GM13977 (cell line): ENCODE results near the gene CYP26B1.

Source experiments
- DNase-seq: peaks from one replicate; pipeline ENCODE4 v3.0.0; 2012; ENCODE audit warnings: low spot score
- CTCF ChIP-seq: IDR thresholded peaks from 2 replicates; pipeline ENCODE4 v1.5.1; 2012; ENCODE audit warnings: mild to moderate bottlenecking, control low read depth; ENCODE audit not compliant: insufficient read depth; ENCODE audit errors: extremely low read depth, missing control alignments
- in situ Hi-C: fragments of 300-500 bp; cut with MboI; formaldehyde crosslinking; loops from one replicate; pipeline ENCODE4 v1.12.0; 2022; ENCODE audit warnings: low sequenced_read_pairs, low pct_unique_long_range_greater_than_20kb, mixed read lengths, inconsistent platforms; ENCODE audit not compliant: unreplicated experiment

CYP26B1 gene

GRCh38 chr2:72136331-72136730 is 11.3 kb downstream of the CYP26B1 start:
- no peak for DNase-seq
- in situ Hi-C loops, result no loop called here
- TF ChIP-seq CTCF, result no peak

- no peak for DNase-seq
- no peak for TF ChIP-seq CTCF
- in situ Hi-C loops, result no loop called here
Observed at GRCh38 chr2:72135921-72136320, 11.7 kb downstream of the CYP26B1 start.

- no peak for TF ChIP-seq CTCF
- in situ Hi-C loops, result no loop called here
- no peak for DNase-seq
Observed at GRCh38 chr2:72134997-72135800, 12.5 kb downstream of the CYP26B1 start.

- no peak for TF ChIP-seq CTCF
- DNase-seq, result no peak
Observed at GRCh38 chr2:72134408-72134996, 13.2 kb downstream of the CYP26B1 start.

GRCh38 chr2:72133721-72134407 is 13.8 kb downstream of the CYP26B1 start:
- no peak for TF ChIP-seq CTCF
- in situ Hi-C loops, result no loop called here

More at GRCh38 chr2:72134408-72134996, 13.2 kb downstream of the CYP26B1 start:
- in situ Hi-C loops, result no loop called here

GRCh38 chr2:72132981-72133720 is 14.5 kb downstream of the CYP26B1 start:
- TF ChIP-seq CTCF, result no peak
- in situ Hi-C loops, result no loop called here
- no peak for DNase-seq

More at GRCh38 chr2:72133721-72134407, 13.8 kb downstream of the CYP26B1 start:
- no peak for DNase-seq
